Suprapubic skin (tissue), 3 donors: ENCODE measurements around the gene ATP11A.

ENCODE experiments used
- EP300 ChIP-seq: sonication (generic); formaldehyde crosslinking; IDR thresholded peaks from one replicate; pipeline ENCODE4 v1.6.1; 2017; ENCODE audit warnings: antibody characterized with exemption
- POLR2A ChIP-seq, 2 donors: fragments of 450-650 bp; IDR thresholded peaks; one replicate each; pipeline ENCODE4 v1.6.1; 2017; ENCODE audit warnings: antibody characterized with exemption in 2 of 2, mild to moderate bottlenecking in 2 of 2, moderate library complexity in 2 of 2
- TF ChIP-seq, protein P1 (sequence below), 2 donors: fragments of 200-600 bp in 1 of 2; fragments of 450-650 bp in 1 of 2; sonication (generic) in 1 of 2; IDR thresholded peaks; one replicate each; pipeline ENCODE4 v1.5.1; 2016 to 2019; ENCODE audit warnings: antibody characterized with exemption in 2 of 2, mild to moderate bottlenecking in 1 of 2, moderate library complexity in 1 of 2

DNA sequence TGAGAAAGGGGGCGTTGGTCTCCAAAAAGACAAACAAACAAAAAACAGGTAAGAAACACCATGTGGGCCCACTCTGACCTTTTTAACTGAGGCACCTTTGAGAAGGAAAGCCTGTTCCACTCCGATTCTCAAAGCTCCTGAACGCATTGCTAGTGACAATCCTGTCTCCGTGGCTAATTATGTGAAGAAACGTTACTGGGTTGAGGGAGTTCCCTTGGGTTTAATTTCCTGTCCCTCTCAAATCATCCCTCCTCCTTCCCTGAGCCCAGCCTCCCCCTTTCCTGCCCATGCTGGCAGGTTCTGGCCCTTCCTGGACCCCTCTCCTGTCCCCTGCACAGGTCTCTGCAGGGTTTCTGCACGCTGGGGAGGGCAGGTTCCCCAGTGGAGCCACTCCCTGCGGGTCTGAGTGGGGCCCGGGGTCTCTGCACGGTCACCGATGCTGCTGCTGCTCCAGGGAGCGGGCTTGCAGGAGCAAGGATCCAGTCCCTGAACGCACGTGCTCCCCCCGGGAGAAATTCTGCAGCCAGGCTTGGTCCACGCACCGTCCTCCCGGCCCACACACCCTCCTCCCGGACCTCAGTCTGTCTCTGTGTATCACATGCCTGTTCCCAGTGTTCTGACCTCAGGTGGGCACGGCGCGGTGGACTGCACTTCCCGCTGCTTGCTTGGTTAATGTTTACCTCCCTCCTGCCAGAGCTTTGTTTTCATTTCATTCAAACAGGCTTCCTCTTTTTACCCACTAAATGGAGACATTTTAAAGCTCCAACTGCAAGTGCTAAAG is 202.8 kb downstream of the ATP11A start:
- TF ChIP-seq, protein P1, sequence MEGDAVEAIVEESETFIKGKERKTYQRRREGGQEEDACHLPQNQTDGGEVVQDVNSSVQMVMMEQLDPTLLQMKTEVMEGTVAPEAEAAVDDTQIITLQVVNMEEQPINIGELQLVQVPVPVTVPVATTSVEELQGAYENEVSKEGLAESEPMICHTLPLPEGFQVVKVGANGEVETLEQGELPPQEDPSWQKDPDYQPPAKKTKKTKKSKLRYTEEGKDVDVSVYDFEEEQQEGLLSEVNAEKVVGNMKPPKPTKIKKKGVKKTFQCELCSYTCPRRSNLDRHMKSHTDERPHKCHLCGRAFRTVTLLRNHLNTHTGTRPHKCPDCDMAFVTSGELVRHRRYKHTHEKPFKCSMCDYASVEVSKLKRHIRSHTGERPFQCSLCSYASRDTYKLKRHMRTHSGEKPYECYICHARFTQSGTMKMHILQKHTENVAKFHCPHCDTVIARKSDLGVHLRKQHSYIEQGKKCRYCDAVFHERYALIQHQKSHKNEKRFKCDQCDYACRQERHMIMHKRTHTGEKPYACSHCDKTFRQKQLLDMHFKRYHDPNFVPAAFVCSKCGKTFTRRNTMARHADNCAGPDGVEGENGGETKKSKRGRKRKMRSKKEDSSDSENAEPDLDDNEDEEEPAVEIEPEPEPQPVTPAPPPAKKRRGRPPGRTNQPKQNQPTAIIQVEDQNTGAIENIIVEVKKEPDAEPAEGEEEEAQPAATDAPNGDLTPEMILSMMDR (IDR thresholded peaks at IDR 0.05) = no peak
- TF ChIP-seq POLR2A (IDR thresholded peaks at IDR 0.05) = no peak
- no peak for TF ChIP-seq EP300
